GM12872 (cell line): ENCODE measurements around the gene C16orf87.

Source experiments
- CTCF ChIP-seq: IDR thresholded peaks from 3 replicates; pipeline ENCODE4 v1.5.1; 2011; ENCODE audit warnings: low read depth, mild to moderate bottlenecking, low read length, moderate library complexity; ENCODE audit not compliant: insufficient read depth

Gene C16orf87

DNA sequence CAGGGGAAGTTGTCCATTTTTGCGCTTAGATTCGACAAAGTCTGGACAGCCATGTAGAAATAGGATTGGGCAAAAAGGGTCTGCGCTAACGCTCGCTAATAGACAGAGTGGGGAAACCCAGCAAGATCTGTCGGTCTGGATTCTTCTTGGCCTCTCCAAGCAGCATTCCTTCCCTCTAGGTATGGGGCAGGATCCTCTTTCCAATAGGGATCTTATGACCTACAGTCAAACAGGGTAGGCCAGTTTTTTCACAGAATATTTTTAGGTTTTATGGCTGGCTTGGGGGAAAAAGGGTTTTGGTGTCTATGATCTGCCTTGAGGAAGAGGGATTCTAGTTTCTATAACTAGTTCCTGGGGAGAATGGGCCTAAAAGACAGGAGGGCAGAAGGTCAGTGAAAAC, 27.2 kb upstream of the C16orf87 start:
- no peak for TF ChIP-seq CTCF

DNA sequence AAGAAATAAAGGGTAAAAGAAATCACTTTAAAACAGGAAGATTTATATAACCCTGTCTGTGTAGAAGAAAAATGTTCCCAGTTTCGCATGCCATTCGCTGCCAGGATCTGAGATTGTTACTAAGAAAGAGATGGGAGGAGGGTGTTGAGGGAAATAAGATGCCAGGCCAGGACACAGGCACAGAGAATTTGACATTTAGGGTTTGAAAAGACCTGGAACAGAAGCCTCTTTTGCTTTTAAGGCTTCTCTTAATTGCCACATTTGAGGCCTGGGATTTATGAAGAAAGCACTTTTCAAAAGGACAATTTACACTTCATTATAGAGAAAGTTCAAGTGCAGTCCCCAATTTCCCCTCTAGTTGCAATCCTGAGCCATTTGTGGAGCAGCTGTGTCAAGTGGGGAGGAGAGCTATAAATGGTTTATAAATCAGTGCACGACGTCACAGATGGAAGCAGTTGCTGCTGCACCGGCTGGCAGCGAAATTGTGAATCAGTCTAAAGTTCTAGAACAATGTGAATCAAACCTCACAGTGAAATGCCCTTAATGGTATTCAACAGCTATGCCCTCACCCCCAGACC, 26.5 kb upstream of the C16orf87 start:
- TF ChIP-seq CTCF = peak; percentile 64

GRCh38 chr16:46855389-46855788, 24.4 kb upstream of the C16orf87 start:
- no peak for TF ChIP-seq CTCF

- no peak for TF ChIP-seq CTCF
These were observed 23.9 kb upstream of the C16orf87 start for GRCh38 chr16:46854846-46855245.

DNA sequence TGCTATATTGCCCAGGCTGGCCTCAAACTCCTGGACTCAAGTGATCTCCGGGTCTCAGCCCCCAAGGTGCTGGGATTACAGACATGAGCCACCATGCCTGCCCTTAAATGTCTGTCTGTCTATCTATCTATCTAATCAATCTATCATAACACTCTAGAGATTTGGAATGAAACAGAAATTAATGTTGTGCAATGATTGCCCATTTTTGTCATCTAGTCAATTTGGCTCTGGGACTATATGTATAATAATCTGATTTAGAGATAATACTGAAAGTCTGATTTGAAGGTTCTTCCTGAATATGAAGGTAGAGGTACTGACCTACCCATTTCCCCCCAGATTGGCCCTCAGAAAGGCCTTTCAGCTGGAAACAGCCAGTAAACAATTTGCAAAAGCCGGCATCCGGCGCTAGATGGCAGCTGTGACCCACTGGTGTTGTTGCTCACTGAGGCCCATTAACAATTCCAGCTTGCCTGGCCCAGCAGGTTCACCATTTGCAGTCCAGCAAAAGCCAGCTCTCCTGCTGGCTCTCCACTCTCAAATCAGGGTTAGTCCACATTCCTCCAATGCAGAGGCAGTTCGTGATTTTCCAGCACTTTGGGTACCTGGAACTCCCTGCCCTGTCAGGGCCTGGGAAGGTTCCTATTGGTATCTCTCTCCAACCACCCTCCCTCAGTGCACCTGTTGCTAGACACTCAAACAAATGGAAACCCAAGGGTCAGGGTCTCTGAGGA, 22.9 kb upstream of the C16orf87 start:
- TF ChIP-seq CTCF = peak; percentile 95

- no peak for TF ChIP-seq CTCF
These were observed 21.1 kb upstream of the C16orf87 start for GRCh38 chr16:46852130-46852529.

DNA sequence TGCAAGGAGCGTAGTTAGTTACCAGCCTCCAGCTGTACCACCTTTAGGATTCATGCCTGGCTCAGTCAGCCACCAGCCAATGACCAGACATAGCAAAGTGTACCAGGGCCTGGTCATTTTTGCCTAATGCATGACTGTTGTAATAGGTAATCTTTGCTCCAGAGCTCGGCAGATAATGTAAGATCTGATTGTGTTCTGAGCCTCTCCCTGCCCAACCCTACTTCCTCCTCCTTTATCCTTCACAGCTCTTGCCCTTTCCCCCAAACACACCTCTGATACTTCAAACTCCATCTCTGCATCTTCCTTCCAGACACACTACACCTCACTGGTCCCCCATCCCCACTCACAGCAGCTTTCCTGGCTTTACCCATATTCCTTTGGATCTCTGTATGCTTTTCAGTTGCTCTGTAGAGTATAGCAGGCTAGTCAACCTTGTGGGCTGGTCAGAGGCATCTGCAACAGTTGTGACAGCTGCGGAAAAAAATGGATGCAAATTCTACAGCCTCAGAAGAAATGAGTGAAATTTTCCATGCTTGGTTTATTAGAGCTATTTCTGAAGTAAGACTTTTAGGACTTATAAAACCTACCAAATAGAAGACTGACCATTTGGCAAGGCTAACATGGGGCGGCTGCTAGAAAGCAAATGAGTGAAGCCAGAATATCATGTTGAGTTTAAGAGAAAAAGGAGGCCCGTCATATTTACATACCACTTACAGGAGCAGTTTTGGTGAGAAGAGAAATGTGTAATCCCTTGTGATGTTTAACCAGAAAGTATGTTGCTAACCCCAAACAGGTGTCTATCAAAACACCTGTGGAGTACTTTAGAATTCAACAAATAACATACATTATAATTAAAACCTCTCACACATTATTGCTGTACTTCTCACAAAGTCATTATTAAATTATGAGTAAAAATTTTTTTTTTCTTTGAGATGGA, 19.9 kb upstream of the C16orf87 start:
- TF ChIP-seq CTCF = no peak
